ES-I3 (cell line): Measurements from ENCODE around the gene CEP85.
"Not testable (repeated sequence)": the region's sequence is repeated elsewhere in the genome, so short reads cannot be mapped to it uniquely, and the experiment has no call there.

Source experiments
- H3K36me3 ChIP-seq: 2 replicates; pipeline ENCODE4 v1.6.1; 2013; ENCODE audit warnings: mild to moderate bottlenecking, low read length, control low read depth, moderate library complexity; ENCODE audit not compliant: insufficient read depth
- H3K4me1 ChIP-seq: 2 replicates; pipeline ENCODE4 v1.6.1; 2013; ENCODE audit warnings: mild to moderate bottlenecking, control low read depth, low read length; ENCODE audit not compliant: insufficient read depth
- H3K9ac ChIP-seq: 2 replicates; pipeline ENCODE4 v1.6.1; 2013; ENCODE audit warnings: low read depth, mild to moderate bottlenecking, low read length, moderate library complexity
- H3K9me3 ChIP-seq: 2 replicates; pipeline ENCODE4 v1.6.1; 2013; ENCODE audit warnings: mild to moderate bottlenecking, low read length, moderate library complexity; ENCODE audit not compliant: control insufficient read depth, insufficient read depth

Gene CEP85

DNA sequence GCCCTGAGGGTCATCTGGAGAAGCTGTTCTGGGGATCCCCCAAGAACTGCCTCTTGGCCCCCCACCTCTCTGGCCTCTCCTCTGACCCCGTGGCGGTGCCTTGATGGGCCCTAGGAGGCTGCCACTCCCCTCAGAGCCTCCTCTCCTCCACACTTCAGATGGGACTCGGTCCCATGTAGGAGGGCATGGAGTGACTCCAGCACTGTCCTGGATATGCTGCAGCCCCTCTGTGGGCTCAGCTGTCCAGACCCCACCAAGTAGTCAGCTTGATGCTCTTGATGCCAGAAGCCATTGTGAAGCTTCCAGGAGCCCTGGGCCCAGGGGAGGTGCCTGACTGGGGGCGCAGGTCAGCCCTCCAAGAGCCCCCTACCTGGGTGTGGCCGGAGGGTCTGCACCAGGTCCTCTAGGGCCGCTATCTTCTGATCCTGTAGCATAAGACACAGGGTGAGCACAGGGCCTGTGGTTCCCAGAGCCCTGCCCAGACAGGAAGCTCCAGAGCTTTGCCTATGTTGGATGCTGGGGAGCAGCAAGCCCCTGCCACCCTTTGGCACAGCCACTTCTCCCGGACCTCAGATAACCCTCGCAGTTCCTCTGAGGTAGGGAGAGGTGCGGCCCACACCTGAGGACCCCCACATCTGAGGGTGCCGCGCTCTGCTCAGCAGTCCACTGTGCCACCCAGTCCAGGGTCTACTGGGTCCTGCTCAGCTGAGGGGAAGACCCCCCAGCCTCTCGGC lies 63.2 kb downstream of the CEP85 start:
- Histone ChIP-seq H3K36me3 (no peaks in the 10 kb centered on the region), H3K4me1 (no peaks in the 10 kb centered on the region), H3K9ac (no peak overlapping the region), H3K9me3 (no peaks in the 10 kb centered on the region)

DNA sequence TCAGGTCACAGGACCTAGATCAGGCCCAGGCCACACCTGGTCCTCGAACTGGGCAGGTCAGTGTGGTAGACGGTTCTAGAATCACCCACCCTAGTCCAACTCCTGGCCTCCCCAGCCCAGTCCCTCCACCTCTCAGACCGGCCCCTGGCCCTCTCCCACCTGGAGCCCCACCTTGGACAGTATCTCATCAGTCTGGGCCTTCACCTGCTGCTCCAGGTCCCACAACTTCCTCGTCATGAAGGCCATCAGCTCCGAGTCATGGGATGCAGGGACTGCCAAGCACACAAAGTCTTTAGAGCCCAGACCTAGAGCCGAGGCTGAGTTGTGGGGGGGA lies 63.8 kb downstream of the CEP85 start:
- Histone ChIP-seq H3K9ac (no peak overlapping the region), H3K36me3 (no peaks in the 10 kb centered on the region), H3K4me1 (no peaks in the 10 kb centered on the region), H3K9me3 (no peaks in the 10 kb centered on the region)

DNA sequence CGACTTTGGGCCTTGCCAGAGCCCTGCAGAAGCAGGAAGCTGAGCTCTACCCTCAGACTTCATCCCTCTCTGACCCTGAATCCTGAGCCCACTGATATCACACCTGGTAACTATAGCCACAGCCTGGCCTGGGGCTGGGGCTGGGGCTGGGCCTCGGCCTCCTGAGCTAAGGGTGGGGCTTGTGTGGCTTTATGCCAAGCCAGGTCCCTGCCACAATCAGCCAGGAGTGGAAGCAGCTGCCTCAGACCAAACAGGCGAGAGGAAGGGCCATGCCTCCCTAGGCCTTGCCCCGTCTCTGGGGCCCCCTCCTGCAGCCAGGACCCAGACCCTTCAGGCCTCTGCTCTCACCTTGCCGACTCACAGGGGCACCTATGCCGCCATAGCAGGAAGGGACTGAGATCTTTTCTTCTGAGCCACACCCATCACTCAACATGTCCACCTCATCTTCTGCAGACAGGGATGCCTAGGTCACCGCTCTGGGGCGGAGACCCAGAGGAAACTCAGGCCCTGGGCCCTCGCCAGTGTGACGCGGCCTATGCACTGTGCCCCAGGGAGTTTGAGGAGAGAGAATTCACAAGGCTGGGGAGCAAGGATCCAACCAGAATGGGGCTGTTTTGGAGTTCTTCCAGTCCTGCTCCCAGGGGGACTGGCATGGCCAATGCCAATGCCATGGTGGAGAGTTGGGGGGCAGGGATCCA lies 66.7 kb downstream of the CEP85 start:
- no peak overlapping the region for H3K9ac ChIP-seq
- H3K9me3 ChIP-seq = no peaks in the 10 kb centered on the region
- no peaks in the 10 kb centered on the region for H3K36me3 ChIP-seq
- peaks cover 3% of the 10 kb centered on the region; the same call in 1 of the 2 replicates for H3K4me1 ChIP-seq

DNA sequence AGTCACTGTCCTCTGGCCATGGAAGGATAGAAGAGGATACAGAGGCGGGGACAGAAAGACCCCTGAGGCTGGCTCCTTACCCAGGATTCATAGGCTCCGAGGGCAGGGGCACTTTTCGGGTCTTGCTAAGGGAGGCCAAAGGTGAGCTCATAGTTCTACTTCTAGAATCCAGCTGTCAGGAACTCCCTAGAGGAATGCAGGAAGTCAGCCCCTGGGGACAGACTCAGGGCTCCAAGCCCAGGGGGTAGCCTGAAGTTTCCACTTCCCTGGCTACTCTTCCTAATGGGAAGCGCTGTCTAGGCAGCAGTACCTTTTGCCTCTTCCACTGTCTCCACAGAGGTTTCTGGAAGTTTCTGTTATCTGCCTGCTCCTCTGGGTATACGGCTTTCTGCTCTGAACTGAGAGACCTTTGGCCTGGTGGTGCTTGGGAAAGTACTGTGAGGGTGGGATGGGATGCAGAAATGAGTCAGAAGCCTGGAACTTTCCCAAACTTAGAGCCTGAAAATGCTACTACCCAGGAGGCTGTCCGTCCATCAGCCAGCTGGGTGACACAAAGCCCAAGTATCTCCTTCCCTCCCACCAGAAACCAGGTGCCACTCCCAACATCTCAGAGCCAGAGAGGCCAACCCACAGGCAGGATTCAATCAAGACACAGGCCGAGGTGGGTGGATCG lies 68.9 kb downstream of the CEP85 start:
- Histone ChIP-seq H3K9me3 (no peaks in the 10 kb centered on the region), H3K4me1 (peaks cover 6% of the 10 kb centered on the region; the same call in 1 of the 2 replicates), H3K9ac (no peak overlapping the region), H3K36me3 (no peaks in the 10 kb centered on the region)

DNA sequence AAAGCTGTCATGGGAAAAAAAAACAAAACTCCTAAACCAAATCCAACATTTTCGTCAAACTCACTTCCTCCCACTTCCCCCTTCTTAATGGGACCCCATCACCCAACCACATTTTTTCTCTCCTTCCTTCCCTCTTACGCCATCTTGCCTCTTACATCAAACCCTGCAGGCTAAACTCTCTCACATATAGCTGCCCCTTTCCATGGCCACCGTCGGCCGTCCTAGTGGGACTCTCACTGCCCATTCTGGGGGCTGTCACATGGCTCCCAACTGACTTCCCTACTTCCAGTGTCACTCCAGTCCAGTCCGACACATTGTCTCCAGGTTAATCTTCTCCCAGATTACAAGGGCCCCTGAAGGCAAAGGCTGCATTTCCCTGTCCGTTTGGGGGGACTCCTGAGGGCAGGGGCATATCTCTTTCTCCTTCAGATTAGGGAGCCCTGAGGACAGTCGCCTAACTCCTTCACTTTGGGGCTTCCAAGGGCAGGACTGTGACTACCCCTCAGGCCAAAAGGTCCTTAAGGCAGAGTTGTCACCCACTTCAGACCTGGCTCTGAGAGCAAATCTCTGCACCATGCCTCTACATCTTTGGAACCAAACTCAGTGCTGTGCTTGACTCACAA lies 71.8 kb downstream of the CEP85 start:
- Histone ChIP-seq H3K9me3 (no peaks in the 10 kb centered on the region), H3K9ac (peak overlapping the region; percentile 78; the same call in 1 of the 2 replicates), H3K4me1 (peaks cover 6% of the 10 kb centered on the region; the same call in 1 of the 2 replicates), H3K36me3 (no peaks in the 10 kb centered on the region)

DNA sequence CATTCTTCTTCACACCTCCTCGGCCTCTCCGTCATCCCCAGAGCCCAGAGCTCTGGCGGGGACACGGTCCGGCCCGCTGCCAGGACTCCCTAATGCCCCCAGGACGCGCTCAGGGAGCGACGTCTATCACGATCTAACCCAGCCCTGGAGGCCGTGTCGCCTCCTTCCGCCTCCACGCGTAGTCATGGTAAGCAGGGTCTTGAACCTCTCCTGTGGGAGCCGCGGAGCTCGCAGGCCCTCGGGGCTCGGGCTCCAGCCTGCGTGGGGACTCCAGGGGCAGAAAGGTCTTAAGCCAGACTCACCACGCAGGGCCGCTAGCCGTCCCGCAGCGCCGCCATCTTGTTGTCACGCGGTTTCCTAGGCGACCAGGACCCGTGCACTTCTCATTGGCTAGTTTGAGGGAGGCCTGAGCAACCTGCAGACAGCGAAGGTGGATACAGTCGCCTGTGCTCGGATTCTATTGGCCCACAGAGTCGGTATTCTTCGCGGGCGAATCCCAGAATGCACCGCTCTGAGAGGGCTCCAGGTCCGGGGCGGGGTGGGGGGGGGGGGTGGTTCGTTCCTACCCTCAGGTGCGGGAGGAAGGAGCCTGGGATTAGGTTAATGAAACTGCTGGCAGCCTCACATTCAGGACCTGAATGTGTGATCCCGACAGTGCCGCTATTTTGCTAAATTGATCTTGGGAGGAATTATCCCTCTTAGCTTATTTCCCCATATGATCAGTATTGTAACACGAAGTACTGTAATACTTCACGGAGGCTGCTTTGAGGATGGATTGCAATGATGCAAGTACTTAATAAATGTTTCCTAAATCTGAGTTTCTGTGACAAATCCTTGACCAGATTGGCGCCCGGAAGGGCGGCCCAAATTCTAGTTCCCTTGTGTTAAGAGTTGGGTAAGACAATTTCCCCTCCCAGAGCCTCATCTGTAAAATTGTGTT lies 72.6 kb downstream of the CEP85 start, which contains the start of gene UBXN11:
Gene UBXN11 (minus strand): TSS at position 347 of the 940 bp plus-strand sequence. CDS start 3,753 bp downstream, outside the sequence.
- peak within 1 kb of the TSS; percentile 78; the same call in 1 of the 2 replicates for H3K9ac ChIP-seq
- peaks cover 6% of the 10 kb centered on the region; the same call in 1 of the 2 replicates for H3K4me1 ChIP-seq
- no peaks in the 10 kb centered on the region for H3K9me3 ChIP-seq
- no peaks in the 10 kb centered on the region for H3K36me3 ChIP-seq

DNA sequence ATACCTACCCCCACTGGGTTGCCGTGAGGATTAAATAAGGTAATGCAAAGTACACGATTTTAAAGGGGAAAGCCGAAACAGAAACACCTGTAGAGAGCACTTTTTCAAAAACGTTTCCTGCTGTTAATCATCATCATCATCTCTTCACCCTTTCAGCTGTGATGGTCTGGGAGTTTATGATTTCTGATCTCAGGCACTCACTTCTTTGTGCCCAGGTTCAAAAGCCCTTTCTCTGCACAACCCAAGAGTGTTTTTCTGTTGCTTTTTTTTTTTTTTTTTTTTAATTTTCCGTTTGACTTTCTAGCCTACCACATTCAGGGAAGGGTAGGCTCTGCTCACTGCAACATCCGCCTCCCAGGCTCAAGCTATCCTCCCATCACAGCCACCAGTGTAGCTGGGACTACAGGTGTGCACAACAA lies 73.4 kb downstream of the CEP85 start:
- no peaks in the 10 kb centered on the region for H3K36me3 ChIP-seq
- H3K4me1 ChIP-seq = peaks cover 6% of the 10 kb centered on the region; the same call in 1 of the 2 replicates
- peak overlapping the region; percentile 58; the same call in 1 of the 2 replicates for H3K9ac ChIP-seq
- H3K9me3 ChIP-seq = no peaks in the 10 kb centered on the region

DNA sequence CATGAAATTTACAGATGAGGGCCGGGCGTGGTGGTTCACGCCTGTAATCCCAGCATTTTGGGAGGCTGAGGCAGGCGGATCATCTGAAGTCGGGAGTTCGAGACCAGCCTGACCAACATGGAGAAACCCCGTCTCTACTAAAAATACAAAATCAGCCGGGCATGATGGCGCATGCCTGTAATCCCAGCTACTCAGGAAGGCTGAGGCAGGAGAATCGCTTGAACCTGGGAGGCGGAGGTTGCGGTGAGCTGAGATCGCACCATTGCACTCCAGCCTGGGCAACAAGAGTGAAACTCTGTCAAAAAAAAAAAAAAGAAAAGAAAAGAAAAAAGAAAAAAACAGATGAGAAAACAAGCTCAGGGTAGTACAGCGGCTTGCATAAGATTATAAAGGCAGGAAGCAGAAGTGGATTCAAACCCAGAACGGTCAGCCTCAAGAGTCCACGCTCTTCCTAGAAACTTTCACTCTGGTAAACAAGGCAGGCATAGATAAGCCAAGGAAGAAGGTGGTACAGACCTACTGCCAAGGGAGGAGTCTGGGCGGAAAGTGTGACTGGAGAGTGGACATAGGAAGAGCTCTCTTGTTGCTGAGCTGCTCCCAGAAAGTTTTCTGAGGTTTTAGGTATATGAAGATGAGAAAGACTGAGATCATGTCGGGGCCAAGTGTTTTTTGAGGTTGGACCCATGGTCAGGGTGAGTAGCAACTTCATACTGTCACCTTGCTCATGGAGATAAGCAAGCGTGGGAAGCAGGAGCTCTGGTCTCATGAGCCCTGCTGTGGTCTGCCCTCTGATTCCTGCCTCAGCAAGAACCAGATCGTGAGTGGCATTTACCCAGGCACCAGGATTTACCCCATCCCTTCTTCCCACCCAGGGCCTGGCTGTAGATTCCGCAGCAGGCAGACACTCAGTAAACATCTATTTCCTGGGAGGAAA lies 74.2 kb downstream of the CEP85 start:
- not testable (repeated sequence) for H3K9me3 ChIP-seq, H3K36me3 ChIP-seq, H3K9ac ChIP-seq, H3K4me1 ChIP-seq

DNA sequence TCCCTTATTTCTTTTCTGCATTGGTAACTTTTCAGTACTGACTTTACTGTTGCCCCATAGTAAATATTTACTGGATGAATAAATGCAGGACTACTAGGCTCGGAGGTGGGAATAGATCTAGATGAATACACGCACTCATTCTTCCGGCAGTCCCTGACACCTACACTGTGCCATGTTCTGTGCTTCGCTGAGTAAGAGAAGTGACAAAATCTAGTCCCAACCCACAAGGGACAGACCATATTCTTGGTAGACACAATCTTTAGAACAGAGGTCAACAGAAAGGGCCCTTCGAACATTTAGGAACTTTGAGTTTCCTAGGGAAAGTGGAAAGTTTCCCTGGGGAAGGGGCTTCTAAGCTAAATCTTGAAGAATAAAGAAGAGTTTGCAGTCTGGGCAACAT lies 80.5 kb downstream of the CEP85 start:
- Histone ChIP-seq H3K9ac (no peak overlapping the region), H3K4me1 (peaks cover 27% of the 10 kb centered on the region), H3K9me3 (no peaks in the 10 kb centered on the region), H3K36me3 (no peaks in the 10 kb centered on the region)

DNA sequence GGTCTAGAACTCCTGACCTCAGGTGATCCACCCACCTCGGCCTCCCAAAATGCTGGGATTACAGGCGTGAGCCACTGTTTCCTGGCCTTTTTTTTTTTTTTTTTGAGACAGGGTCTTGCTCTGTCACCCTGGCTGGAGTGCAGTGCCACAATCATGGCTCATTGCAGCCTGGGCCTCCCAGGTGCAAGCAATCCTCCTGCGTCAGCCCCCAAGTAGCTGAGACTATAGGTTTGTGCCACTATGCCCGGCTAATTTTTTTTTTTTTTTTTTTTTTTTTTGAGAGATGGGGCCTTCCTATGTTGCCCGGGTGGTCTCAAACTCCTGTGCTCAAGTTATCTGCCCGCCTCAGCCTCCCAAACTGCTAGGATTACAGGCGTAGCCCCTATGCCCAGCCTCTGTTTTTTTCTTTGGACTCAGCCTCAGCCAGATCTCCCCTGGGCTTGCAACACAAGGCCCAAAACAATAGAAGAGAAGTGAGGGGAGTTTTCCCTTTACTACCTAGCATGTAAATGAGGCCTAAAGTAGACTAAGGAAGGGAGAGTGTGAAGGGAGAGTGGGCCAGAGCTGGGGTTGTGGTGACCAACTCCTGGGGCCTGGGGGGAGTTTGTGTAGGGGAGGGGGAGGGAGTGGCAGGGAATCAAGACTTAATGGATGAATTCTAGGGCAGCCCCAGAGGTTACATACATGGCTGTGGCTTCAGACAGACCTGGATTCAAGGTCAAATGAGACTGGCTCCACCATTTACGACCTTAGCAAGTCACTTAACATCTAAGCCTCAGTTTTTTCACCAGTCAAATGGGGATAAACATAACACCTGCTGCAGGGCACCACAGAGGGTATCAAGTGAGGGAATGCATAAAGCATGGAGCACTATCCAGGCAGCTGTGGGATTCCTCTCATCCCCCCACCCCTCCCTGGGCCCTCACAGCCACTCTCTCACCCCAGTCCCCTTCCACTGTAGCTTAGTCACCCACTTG lies 82.2 kb downstream of the CEP85 start:
- no peaks in the 10 kb centered on the region for H3K36me3 ChIP-seq
- H3K4me1 ChIP-seq = peaks cover 27% of the 10 kb centered on the region
- H3K9me3 ChIP-seq = no peaks in the 10 kb centered on the region
- H3K9ac ChIP-seq = no peak overlapping the region

DNA sequence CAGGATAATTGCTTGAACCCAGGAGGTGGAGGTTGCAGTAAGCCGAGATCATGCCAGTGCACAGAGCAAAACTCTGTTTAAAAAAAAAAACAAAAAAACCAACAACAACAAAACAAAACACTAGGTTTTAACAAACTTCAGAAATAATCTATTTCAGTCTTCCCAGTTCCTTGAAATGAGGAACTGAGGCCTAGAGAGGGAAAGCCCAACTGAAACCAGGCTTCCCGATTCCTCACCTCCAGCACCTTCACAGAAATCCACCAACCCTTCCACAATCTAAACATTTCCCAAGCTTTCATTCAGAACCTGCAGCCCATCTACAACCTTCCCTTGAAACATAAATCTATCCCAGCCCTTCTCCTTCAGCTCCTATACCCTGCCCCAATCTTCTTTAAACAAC lies 83.1 kb downstream of the CEP85 start:
- Histone ChIP-seq H3K9me3 (no peaks in the 10 kb centered on the region), H3K36me3 (no peaks in the 10 kb centered on the region), H3K9ac (no peak overlapping the region), H3K4me1 (peaks cover 27% of the 10 kb centered on the region)
